HG03064 (cell line): ENCODE measurements around the gene ITGA1.

Experiments used
- ATAC-seq: cut with Tn5 transposase; IDR thresholded peaks from one replicate; pipeline ENCODE4 v1.9.1; 2021; ENCODE audit warnings: low read depth; ENCODE audit not compliant: unreplicated experiment

Gene ITGA1

DNA sequence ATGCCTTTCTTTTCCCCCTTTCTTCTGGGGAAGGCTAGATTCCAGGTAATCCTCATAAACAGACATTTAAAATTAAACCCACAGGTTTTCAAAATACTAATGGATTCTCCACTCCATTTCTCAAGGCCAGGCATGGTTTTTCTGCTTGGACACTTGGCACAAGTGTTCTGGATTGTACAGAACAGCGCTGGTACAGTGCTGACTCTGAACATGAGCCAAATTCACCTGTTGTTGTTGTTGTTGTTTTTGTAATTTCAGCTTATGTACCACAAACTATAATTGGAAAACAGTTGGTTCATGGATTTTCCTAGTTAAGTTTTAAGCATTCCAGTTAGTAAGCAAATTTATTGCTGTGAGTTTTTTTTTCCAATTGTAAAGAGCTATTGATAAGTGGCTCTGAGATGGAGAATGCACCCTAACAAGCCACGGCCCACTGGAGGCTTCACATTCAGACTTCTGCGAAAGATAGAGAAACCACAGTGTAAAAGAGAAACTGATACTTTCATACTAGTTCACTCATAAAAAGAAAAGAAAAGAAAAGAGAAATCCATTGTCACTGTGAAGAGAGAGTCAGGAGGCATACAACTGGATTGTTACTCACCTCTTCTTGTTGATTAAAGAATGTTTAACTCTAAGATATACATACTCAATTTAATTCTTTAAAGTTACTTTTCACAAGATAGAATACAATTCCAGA is 16.2 kb upstream of the ITGA1 start:
- peak; percentile 96 for ATAC-seq

DNA sequence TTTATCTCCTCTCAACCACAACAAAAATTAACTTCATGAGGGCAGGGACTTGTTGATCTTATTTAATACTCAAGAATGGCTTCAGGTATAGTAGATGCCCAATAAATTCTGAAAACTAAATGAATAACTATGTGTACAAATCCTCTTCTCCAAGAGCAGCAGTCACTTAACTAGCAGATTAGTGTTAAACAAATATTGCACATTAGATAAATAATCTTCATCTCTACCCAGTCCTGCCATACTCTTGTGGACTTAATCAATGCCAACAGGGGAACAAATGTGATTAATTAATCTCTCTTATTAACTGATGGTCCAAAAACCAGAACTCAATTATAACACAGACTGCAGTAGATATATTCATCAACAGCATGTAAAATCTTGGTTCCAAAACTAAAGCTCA is 15.0 kb upstream of the ITGA1 start:
- ATAC-seq, result no peak

DNA sequence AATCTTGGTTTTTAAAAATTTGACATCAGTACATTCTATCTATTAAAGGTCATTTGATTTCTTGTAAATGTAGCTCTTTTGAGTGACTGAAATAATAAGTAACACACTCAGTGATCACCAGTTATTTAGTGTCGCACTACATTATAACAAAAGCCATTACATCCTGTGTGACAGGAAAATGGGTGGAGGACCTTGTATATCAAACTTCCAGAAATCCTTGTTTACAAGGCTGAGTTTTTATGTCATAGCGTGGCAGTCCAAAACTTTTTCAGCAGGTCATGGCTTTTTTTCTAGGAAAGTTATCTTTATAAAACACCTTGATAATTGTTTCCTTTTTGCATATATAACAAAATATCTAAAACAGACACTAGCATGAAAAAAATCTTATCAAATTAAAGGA is 14.4 kb upstream of the ITGA1 start:
- no peak for ATAC-seq

DNA sequence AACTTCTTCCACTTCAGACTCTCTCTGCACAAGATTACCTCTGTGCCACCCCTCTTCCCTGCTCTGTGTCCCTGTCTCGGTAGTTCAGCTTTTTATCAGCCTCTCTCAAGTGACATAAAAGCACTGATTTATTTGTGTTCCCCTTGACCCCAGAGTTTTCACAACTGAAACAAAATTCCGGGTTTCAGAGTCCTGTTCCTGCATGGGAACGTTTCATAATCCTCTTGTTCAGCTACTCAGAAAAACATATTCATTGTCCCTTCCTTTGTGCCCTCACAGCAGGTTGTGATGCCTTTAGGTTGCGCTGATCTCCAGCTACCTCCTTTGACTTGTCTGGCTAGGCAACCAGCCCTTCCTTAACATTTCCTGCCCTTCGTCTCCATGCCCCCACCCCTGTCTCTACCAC is 13.7 kb upstream of the ITGA1 start:
- no peak for ATAC-seq

DNA sequence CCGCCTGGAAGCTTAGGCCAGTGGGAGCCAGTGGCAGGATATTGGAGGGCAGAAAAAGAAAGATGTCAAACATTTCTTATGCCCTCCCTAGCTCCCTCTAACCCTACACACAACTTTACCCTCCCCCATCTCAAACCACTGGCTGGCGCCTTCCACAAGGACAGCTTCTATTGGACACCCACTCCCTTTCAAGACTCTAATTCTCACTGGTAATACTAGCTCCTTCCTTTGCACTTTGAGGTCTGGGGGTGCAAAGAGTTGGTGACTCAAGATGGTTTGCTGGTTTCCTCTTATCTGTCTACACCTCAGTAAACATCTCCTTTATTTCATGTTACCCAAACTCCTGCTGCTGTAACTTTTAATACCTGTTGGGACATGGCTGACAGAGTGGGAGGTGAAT is 11.6 kb upstream of the ITGA1 start:
- ATAC-seq, result no peak

DNA sequence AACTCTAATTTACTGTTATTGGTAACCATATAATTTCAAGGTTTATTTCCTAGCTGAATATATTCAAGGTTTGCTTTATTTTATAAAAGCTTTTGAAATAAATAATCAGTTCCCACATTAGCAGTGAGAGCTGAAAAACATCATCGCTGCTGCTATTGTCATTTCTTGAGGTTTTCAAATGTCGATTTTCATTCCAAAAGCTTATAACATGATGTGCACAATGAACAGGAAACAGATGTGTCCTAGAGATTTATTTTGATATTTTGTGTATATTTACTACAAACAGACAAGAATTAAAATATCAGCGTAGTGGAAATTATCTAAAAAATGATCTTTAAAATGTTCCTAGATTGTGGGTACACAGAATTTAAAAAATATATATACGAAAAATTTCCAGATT is 10.5 kb upstream of the ITGA1 start:
- ATAC-seq, result no peak

DNA sequence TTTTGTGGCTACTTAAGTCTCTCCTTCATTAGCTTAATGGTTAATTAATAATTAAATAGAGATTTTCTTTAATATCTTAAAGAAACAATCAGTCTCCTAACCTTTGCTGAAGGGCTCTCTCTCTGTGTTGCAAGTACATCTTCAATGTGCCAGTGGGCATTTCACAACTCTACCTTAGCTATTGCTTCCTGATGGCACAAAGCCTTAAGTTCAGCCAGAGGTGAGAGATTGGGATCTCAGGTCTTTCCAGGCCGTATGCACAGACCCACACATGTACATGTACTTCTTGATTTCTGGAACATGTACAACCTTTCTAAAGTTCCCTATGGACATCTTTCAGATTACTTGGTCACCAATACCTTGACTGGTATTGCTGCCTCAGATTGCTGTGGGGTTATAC is 8.9 kb upstream of the ITGA1 start:
- ATAC-seq, result no peak

DNA sequence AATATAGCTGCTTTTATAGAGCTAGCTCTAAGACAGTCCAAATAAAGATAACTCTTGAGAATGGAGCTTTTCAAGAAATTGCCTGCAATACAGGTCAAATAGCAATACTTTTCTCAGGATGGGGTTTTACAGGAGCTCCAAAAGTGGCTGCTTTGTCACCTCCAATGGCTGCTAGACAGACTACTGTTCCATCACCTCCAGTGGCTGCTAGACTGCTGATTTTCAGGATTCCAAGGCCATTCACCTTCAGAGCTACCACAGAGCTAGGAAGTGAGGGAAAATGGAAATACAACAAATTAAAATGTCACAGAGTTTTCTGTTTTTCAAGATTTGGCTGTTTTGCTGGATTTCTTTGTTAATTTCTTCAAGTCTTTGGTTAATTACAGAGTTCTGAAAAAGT is 8.5 kb upstream of the ITGA1 start:
- no peak for ATAC-seq

DNA sequence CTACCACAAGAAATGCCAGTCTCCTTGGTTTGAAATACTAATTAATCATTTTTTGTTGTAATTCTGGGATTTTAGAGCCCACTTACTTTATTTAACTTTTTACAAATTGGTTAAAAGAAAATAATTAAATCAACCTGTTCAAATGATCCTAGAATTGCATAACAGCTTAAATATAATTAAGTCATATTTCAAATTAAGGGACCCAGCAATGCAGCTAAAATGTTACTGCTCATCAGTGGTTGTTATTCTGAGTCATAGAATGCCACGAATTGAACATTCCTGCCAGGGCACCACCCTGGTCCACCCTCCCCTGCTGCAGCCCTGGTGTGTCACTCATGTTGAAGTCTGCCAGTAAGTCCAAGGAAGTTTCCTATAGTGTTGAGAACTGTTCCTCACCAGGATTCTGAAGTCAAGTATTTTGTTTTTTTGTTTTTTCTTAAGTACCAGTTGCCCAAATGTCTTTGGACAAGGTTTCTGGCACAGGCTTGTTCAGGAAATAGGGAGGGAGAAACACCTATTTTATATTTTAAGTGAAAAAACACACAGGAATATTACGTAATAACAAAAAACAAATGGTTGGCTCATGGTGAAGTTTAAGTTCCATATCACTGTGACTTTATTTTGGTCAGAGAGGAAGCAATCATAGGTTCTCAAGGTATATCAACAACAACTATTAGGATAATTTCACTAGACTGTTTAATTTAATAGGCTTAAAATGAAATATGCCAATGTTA is 4.3 kb upstream of the ITGA1 start:
- no peak for ATAC-seq

DNA sequence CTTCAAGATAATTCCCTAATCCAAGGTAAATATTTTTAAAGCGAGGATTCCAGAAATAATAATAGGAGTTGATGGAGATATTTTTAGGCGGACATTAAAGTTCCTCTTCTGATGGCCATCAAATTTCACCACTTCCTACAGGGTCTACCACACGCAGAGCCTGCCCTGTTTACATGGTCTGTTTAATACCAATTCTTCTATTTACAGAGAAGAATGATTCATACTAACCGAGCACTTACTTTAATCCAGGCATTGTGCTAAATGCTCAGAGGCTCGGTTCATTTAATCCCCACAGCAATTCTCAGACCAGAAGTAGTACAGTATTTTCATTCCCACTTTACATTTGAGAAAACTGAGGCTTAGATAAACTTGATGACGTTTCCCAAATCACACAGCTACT is 3.0 kb upstream of the ITGA1 start:
- no peak for ATAC-seq

DNA sequence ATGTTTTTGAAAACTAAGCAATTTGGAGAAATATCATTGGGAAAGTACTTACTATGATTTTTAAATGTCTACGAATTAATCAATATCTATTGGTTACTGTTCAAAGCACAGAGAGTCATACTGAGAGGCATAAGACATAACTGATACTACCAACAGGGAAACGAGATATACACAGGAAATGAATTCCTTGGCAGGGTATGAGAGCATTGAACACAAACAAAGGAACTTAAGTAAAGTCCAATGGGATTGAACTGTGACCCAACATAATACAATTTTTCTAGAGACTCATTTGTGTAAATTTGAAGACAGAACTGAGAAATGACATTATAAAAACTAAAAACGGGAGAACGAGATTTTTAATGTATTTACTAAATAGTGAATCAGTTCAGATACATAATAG is 1.3 kb upstream of the ITGA1 start:
- ATAC-seq, result no peak

DNA sequence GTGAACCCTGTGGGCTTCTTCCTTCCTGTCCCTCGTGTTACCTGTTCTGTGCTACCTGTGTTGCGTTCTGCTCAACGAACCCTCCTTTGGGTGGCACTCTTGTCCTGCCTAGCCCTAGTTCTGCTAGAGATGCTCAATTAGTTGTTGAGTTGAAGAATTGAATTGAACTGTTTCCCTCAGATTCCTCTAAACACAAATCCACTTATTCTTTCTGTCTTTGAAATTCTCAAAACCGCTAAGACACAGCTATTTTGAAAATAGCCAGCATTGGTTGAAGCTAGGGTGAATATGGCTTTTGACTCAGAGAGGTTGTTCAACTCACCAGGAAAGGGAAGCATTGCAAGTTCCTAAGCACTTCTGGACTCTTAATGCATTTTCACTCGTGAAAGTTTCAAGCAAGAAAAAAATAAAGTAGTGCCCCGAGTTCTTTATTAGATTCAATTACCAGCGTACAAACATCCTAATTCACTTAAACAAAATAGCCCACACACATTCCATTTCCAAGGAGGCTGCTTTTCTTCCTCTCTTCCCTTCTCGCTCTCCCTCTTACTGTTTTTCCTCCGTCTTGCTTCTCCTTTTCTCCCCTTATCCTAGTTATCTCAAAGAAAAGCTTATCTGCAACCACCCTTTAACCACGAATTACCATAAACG is 642 bp upstream of the ITGA1 start:
- no peak for ATAC-seq

DNA sequence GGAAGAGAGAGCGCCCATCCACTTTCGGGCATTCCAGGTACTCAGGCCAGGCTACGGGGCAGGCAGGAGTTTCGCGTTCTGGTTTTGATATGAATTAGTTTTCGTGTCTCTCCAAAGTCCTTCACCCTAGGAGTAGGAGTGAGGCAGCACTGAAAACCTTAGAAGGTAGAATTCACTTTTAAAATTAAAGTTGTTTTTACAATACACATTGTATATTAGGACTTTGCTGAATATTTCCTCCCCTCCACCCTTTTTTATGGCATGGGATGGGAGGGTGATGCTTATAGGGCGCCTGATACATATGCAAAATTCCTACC is 747 bp downstream of the ITGA1 start:
- no peak for ATAC-seq

DNA sequence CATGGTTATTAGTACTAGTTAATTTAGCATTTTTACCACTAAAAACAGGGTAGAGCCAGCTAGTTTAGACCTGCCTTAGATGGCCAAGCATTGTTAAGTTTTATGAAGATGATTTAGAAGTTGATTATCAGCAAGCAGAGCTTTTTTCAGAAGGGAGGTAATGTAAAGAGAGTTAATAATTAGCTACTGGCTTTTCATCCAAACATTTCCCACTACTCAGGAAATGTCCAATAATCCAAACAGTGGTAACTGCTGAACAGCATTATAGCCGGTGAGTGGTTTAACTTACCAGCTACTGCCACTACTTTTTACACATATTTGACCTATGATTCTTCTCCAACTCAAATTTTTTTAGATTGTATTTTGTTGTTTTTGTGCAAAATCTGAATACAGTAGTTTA is 1.7 kb downstream of the ITGA1 start:
- no peak for ATAC-seq

DNA sequence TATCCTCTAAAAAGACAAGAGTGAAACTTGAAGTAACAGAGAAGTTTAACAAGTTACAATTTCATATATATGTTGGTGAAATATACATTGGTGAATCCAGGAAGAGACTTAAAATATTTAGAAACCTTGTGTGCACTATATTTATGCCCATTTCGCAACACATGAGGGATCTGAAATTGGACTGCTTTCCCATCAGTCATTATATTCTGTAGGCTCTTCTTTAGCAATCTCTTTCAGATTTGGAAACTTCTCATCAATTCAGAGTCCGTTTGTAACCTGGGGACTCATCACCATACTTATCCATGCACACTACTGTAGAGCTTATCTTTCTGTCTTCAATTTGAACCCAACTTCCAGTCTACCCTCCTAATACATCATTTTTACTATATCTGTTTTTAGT is 2.1 kb downstream of the ITGA1 start:
- ATAC-seq, result no peak

DNA sequence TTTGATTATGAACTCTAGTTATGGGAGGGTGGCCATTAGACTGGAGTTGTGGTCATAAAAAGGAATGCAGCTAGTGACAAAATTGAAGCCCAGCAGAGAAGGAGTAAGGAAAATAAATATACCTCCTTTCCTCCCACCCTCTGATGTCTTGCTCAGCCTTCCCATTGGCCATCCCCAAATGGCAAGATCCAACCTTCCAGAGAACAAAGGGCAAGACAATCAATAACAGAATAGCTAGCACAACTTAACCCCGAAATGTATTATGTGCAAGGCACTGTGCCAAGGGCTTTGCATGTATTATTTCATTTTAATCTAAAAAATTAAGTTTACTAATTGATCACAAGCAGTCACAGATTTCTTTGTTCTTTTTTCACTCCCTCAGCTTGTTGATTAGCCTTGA is 3.6 kb downstream of the ITGA1 start:
- ATAC-seq, result no peak

DNA sequence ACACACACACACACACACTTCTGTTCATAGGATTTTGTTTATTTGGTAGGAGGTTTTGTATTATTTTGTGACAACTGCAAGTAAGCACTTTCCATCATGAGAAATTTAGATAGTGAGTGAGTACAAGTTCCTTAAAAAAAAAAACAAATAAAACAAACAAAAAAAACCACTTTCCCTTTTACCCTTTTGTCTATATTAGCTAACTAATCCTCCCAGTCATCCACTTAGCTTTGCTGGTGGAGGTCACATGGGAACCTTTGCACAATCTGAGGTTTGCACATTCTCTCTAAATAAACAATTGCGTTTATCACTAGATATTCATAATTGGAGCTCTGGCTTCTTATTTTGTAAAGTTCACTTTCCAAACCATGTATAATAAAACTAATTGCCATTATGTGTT is 6.8 kb downstream of the ITGA1 start:
- ATAC-seq, result no peak

DNA sequence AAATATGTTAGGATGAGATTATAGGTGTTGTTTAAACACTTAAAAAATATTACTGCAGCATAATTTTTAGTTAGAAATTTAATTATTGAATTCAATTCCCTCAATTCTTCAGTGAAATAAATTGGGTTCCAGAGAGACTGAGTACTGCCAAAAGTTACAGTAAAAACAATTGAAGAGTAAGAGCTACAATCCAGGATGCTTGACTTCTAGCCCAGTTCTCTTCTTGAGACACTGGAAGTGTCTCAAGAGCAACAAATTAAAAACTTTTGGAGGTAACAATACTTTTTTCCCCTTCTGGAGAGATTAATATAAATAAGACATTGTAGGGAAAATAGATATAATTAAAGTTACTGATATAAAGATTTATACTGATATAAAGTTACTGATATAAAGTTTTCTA is 8.3 kb downstream of the ITGA1 start:
- ATAC-seq, result no peak

DNA sequence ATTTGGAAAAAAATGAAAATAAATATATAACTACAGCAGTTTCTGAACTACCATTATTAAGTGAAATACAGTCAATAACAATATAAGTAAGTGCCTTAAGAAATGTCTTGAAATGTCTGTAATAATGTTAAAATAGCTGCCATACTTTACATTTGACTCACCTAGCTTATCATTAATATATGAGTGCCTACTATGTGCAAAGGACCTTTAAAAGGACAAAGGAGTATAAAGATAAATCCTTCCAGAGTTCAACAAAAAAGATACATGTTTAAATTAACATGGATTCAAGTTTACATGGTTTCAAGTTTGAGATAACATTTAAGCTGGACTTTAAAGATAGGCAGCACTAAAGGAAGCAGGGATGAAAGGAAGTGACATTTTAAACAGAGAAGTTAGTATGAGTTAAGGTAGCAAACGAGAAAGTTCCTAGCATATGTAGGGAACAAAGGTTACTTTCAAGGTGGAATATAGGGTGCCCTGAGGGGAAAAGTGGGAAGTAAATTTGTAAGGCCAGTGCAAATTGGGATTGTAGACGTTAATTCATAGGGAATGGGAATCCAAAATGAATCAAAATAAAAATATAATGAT is 8.9 kb downstream of the ITGA1 start:
- ATAC-seq, result no peak

DNA sequence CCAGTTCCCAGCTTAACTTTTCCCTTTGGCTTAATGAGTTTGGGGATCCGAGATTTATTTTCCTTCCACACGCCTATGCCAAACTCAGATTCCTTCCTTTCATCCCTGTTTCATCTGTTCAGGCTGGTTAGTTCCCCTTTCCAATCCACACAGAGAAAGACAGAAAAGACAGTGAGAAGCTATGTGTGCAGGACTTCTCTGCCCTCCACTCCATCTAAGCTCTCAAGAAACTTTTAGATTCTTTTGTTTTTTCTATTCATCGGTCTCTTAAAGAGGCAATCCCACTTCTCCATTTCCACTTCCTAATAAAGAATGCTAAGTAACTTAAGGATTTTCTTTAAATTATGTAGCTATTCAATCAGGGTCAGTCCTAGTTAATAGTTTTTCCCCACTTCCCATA is 11.2 kb downstream of the ITGA1 start:
- ATAC-seq, result no peak

DNA sequence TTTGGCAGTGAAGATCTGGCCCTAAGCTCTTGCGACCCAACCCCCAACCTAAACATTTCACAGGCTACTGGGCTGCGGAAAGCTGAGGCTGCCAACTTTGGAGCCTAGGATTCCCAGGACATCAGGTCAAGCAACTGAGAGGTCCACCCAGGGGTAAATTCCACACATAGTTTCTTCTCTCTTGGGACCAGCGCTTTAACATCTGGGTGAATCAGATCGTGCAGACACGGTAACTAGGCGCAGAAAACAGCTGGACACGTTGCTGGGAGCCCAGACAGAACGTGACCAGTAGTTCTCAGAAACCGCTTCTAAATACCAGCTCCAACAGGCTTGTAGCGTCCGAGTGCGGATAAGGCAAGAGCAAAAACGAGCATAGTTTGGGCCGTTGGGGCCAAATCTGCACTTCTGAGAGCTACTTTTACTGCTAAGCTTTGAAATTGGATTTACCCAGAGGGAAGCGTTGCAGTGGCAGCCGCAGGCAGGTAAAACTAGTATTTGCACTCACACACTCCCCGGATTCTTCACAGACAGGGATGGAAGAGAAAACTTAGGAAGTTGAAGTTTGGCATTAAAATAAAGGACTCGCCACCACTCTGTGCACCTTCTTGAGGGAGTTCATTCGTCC is 11.8 kb downstream of the ITGA1 start:
- ATAC-seq, result peak; percentile 27
